Breast epithelium (tissue), 4 donors: Measurements from ENCODE around the gene WNT8B. TPM values are rescaled to one million over a fixed set of nuclear protein-coding genes. Genes with fewer than 3 reads are reported as not detected.

Source experiments
- DNase-seq, 2 donors: peaks; one replicate each; pipeline ENCODE4 v3.0.0-alpha.2; 2019; ENCODE audit warnings: low spot score in 2 of 2
- H3K27ac ChIP-seq, 2 donors: fragments of 200-600 bp; sonication (generic) in 1 of 2; one replicate each; pipeline ENCODE4 v1.5.1; 2016 to 2019; ENCODE audit warnings: mild to moderate bottlenecking in 1 of 2
- H3K27me3 ChIP-seq, 2 donors: fragments of 200-600 bp; sonication (generic) in 1 of 2; one replicate each; pipeline versions ENCODE4 v1.5.1 to v1.6.0; 2017 to 2019; ENCODE audit warnings: control low read depth in 1 of 2, mild to moderate bottlenecking in 1 of 2
- H3K36me3 ChIP-seq: fragments of 200-600 bp; one replicate; pipeline ENCODE4 v1.5.1; 2019
- H3K4me1 ChIP-seq, 2 donors: fragments of 200-600 bp; sonication (generic); one replicate each; pipeline ENCODE4 v1.5.1; 2016 to 2019; ENCODE audit warnings: control low read depth in 1 of 2
- H3K4me3 ChIP-seq, 3 donors: fragments of 200-600 bp; sonication (generic); 1 replicate in 2 of 3; 2 replicates in 1 of 3; pipeline ENCODE4 v1.5.1; 2016 to 2019; ENCODE audit warnings: mild to moderate bottlenecking in 3 of 3, moderate library complexity in 2 of 3
- H3K9me3 ChIP-seq, 2 donors: fragments of 200-600 bp; sonication (generic) in 1 of 2; one replicate each; pipeline ENCODE4 v1.5.1; 2016 to 2019; ENCODE audit warnings: control low read depth in 1 of 2
- CTCF ChIP-seq, 3 donors: fragments of 450-650 bp; IDR thresholded peaks; one replicate each; pipeline ENCODE4 v1.5.1; 2016 to 2017; ENCODE audit warnings: antibody characterized with exemption in 3 of 3, mild to moderate bottlenecking in 3 of 3, moderate library complexity in 3 of 3
- POLR2A ChIP-seq: fragments of 450-650 bp; IDR thresholded peaks from one replicate; pipeline ENCODE4 v1.6.1; 2016; ENCODE audit warnings: antibody characterized with exemption, mild to moderate bottlenecking, moderate library complexity
- POLR2AphosphoS5 ChIP-seq, 3 donors: sonication (generic); formaldehyde crosslinking; IDR thresholded peaks; one replicate each; pipeline ENCODE4 v1.6.1; 2017; ENCODE audit warnings: antibody characterized with exemption in 3 of 3
- intact Hi-C: fragments of 100-400 bp; cut with DNase I; formaldehyde crosslinking; loops from one replicate; pipeline ENCODE4 v1.15.1; 2023; ENCODE audit warnings: low total_unique reads
- total RNA-seq, 3 donors: library from RNA; depleted of rRNA; stranded (reverse); fragments of >200 nt; gene quantifications; one replicate each; pipeline ENCODE4 v1.1.0, GENCODE V29; 2016

WNT8B gene
- total RNA-seq, 3 donors from 2014 or later = not detected

- Histone ChIP-seq H3K9me3 (no peaks in the 10 kb centered on the region), H3K27me3 (no peaks in the 10 kb centered on the region), H3K4me1 (no peaks in the 10 kb centered on the region), H3K4me3 (no peak overlapping the region), H3K27ac (no peak overlapping the region), H3K36me3 (no peaks in the 10 kb centered on the region)
- no peak for DNase-seq
- intact Hi-C loops = no loop called here
- no peak for TF ChIP-seq POLR2A
- TF ChIP-seq POLR2AphosphoS5 (IDR thresholded peaks at IDR 0.05) = no peak
- no peak for TF ChIP-seq CTCF (IDR thresholded peaks at IDR 0.05)
Observed at GRCh38 chr10:100469756-100470155, 6.9 kb downstream of the WNT8B start.

GRCh38 chr10:100470367-100470766 is 7.6 kb downstream of the WNT8B start:
- Histone ChIP-seq H3K4me3 (no peak overlapping the region), H3K27me3 (no peaks in the 10 kb centered on the region), H3K36me3 (no peaks in the 10 kb centered on the region), H3K9me3 (no peaks in the 10 kb centered on the region), H3K4me1 (no peaks in the 10 kb centered on the region), H3K27ac (no peak overlapping the region)
- TF ChIP-seq CTCF (IDR thresholded peaks at IDR 0.05) = no peak
- no peak for TF ChIP-seq POLR2AphosphoS5 (IDR thresholded peaks at IDR 0.05)
- no peak for TF ChIP-seq POLR2A
- no peak for DNase-seq
- intact Hi-C loops = no loop called here

GRCh38 chr10:100477970-100478369 is 15.2 kb downstream of the WNT8B start:
- no peak for TF ChIP-seq POLR2A
- TF ChIP-seq CTCF (IDR thresholded peaks at IDR 0.05) = no peak
- no peak for TF ChIP-seq POLR2AphosphoS5 (IDR thresholded peaks at IDR 0.05)
- intact Hi-C loops = no loop called here
- DNase-seq = no peak
- no peaks in the 10 kb centered on the region for H3K36me3 ChIP-seq
- peaks cover 0 to 28% of the 10 kb centered on the region in 2 donors for H3K27me3 ChIP-seq
- H3K4me1 ChIP-seq = peaks cover 0 to 5% of the 10 kb centered on the region in 2 donors
- no peaks in the 10 kb centered on the region for H3K9me3 ChIP-seq
- H3K27ac ChIP-seq = no peak overlapping the region
- H3K4me3 ChIP-seq = no peak overlapping the region

GRCh38 chr10:100479037-100479436 is 16.2 kb downstream of the WNT8B start:
- Histone ChIP-seq H3K4me3 (no peak overlapping the region), H3K27me3 (peaks cover 0 to 28% of the 10 kb centered on the region in 2 donors), H3K4me1 (peaks cover 0 to 5% of the 10 kb centered on the region in 2 donors), H3K36me3 (no peaks in the 10 kb centered on the region), H3K27ac (no peak overlapping the region), H3K9me3 (no peaks in the 10 kb centered on the region)
- DNase-seq = no peak
- no peak for TF ChIP-seq POLR2AphosphoS5 (IDR thresholded peaks at IDR 0.05)
- no peak for TF ChIP-seq CTCF (IDR thresholded peaks at IDR 0.05)
- TF ChIP-seq POLR2A = no peak
- intact Hi-C loops = no loop called here

- Histone ChIP-seq H3K27me3 (peaks cover 0 to 28% of the 10 kb centered on the region in 2 donors), H3K4me3 (no peak overlapping the region), H3K4me1 (peaks cover 0 to 5% of the 10 kb centered on the region in 2 donors), H3K36me3 (no peaks in the 10 kb centered on the region), H3K27ac (no peak overlapping the region), H3K9me3 (no peaks in the 10 kb centered on the region)
- no peak for DNase-seq
- intact Hi-C loops = no loop called here
- TF ChIP-seq POLR2A (no peak), POLR2AphosphoS5 (IDR thresholded peaks at IDR 0.05) (no peak), CTCF (IDR thresholded peaks at IDR 0.05) (no peak)
Observed at GRCh38 chr10:100480002-100480401, 17.2 kb downstream of the WNT8B start.
